GM23338 (cell line): ENCODE data around the gene CEP192.

ENCODE experiments used
- CREB1 ChIP-seq: fragments of 250-450 bp; sonication (Bioruptor Pico); IDR thresholded peaks from 2 replicates; pipeline ENCODE4 v1.5.0; 2020; ENCODE audit warnings: low read depth, mild to moderate bottlenecking, moderate library complexity
- EZH2 ChIP-seq: fragments of 200-600 bp; sonication (generic); IDR thresholded peaks from one replicate; pipeline ENCODE4 v1.8.0; 2017; ENCODE audit warnings: antibody characterized with exemption, mild to moderate bottlenecking, low read depth; ENCODE audit not compliant: unreplicated experiment
- EZH2phosphoT487 ChIP-seq: fragments of 200-600 bp; sonication (generic); IDR thresholded peaks from one replicate; pipeline ENCODE4 v1.8.1; 2018; ENCODE audit warnings: antibody characterized with exemption; ENCODE audit not compliant: unreplicated experiment
- JUNB ChIP-seq: IDR thresholded peaks from one replicate; pipeline ENCODE4 v1.6.1; 2016; ENCODE audit warnings: antibody characterized with exemption; ENCODE audit not compliant: unreplicated experiment
- POLR2AphosphoS5 ChIP-seq: IDR thresholded peaks from 2 replicates; pipeline ENCODE4 v1.6.1; 2016; ENCODE audit warnings: antibody characterized with exemption, low read depth
- ZNF331 ChIP-seq: fragments of 250-450 bp; sonication (Bioruptor Pico); IDR thresholded peaks from 2 replicates; pipeline ENCODE4 v1.5.0; 2020; ENCODE audit warnings: low read depth, mild to moderate bottlenecking, moderate library complexity
- TF ChIP-seq, protein P1 (sequence below), 2 experiments: fragments of 200-600 bp in 1 of 2; sonication (generic) in 1 of 2; conservative IDR thresholded peaks; 2 replicates each; pipeline versions ENCODE4 v1.5.1 to v1.6.1; 2016 to 2017; ENCODE audit warnings: antibody characterized with exemption in 2 of 2, low read depth in 2 of 2, mild to moderate bottlenecking in 2 of 2, moderate library complexity in 1 of 2
- TF ChIP-seq, protein P2 (sequence below): fragments of 250-450 bp; sonication (Bioruptor Pico); IDR thresholded peaks from 2 replicates; pipeline ENCODE4 v1.5.0; 2020; ENCODE audit warnings: mild to moderate bottlenecking, moderate library complexity
- TF ChIP-seq, protein P3 (sequence below): IDR thresholded peaks from one replicate; pipeline ENCODE4 v1.6.1; 2018; ENCODE audit warnings: antibody characterized with exemption; ENCODE audit not compliant: unreplicated experiment

DNA sequence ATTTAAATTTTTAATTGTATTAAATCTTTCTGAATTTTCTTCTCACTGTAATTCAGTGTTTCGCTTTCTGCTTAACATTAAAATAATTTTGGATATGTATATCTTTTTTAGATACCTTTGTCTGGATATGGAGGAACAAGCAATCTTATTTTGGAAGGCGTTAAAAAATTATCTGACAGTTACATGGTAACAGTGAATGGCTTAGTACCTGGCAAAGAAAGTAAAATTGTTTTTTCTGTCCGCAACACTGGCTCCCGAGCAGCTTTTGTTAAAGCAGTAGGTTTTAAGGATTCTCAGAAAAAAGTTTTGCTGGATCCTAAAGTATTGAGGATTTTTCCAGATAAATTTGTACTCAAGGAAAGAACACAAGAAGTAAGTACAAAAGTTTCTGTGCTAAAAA lies 95.7 kb downstream of the CEP192 start:
- TF ChIP-seq, protein P1, sequence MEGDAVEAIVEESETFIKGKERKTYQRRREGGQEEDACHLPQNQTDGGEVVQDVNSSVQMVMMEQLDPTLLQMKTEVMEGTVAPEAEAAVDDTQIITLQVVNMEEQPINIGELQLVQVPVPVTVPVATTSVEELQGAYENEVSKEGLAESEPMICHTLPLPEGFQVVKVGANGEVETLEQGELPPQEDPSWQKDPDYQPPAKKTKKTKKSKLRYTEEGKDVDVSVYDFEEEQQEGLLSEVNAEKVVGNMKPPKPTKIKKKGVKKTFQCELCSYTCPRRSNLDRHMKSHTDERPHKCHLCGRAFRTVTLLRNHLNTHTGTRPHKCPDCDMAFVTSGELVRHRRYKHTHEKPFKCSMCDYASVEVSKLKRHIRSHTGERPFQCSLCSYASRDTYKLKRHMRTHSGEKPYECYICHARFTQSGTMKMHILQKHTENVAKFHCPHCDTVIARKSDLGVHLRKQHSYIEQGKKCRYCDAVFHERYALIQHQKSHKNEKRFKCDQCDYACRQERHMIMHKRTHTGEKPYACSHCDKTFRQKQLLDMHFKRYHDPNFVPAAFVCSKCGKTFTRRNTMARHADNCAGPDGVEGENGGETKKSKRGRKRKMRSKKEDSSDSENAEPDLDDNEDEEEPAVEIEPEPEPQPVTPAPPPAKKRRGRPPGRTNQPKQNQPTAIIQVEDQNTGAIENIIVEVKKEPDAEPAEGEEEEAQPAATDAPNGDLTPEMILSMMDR (conservative IDR thresholded peaks at IDR 0.05; ENCODE audit: low read depth in 2 of 2): no peak
- TF ChIP-seq POLR2AphosphoS5: no peak
- no peak for TF ChIP-seq EZH2phosphoT487
- no peak for TF ChIP-seq EZH2
- TF ChIP-seq CREB1 (CRISPR knock-in tag): no peak
- TF ChIP-seq, protein P2, sequence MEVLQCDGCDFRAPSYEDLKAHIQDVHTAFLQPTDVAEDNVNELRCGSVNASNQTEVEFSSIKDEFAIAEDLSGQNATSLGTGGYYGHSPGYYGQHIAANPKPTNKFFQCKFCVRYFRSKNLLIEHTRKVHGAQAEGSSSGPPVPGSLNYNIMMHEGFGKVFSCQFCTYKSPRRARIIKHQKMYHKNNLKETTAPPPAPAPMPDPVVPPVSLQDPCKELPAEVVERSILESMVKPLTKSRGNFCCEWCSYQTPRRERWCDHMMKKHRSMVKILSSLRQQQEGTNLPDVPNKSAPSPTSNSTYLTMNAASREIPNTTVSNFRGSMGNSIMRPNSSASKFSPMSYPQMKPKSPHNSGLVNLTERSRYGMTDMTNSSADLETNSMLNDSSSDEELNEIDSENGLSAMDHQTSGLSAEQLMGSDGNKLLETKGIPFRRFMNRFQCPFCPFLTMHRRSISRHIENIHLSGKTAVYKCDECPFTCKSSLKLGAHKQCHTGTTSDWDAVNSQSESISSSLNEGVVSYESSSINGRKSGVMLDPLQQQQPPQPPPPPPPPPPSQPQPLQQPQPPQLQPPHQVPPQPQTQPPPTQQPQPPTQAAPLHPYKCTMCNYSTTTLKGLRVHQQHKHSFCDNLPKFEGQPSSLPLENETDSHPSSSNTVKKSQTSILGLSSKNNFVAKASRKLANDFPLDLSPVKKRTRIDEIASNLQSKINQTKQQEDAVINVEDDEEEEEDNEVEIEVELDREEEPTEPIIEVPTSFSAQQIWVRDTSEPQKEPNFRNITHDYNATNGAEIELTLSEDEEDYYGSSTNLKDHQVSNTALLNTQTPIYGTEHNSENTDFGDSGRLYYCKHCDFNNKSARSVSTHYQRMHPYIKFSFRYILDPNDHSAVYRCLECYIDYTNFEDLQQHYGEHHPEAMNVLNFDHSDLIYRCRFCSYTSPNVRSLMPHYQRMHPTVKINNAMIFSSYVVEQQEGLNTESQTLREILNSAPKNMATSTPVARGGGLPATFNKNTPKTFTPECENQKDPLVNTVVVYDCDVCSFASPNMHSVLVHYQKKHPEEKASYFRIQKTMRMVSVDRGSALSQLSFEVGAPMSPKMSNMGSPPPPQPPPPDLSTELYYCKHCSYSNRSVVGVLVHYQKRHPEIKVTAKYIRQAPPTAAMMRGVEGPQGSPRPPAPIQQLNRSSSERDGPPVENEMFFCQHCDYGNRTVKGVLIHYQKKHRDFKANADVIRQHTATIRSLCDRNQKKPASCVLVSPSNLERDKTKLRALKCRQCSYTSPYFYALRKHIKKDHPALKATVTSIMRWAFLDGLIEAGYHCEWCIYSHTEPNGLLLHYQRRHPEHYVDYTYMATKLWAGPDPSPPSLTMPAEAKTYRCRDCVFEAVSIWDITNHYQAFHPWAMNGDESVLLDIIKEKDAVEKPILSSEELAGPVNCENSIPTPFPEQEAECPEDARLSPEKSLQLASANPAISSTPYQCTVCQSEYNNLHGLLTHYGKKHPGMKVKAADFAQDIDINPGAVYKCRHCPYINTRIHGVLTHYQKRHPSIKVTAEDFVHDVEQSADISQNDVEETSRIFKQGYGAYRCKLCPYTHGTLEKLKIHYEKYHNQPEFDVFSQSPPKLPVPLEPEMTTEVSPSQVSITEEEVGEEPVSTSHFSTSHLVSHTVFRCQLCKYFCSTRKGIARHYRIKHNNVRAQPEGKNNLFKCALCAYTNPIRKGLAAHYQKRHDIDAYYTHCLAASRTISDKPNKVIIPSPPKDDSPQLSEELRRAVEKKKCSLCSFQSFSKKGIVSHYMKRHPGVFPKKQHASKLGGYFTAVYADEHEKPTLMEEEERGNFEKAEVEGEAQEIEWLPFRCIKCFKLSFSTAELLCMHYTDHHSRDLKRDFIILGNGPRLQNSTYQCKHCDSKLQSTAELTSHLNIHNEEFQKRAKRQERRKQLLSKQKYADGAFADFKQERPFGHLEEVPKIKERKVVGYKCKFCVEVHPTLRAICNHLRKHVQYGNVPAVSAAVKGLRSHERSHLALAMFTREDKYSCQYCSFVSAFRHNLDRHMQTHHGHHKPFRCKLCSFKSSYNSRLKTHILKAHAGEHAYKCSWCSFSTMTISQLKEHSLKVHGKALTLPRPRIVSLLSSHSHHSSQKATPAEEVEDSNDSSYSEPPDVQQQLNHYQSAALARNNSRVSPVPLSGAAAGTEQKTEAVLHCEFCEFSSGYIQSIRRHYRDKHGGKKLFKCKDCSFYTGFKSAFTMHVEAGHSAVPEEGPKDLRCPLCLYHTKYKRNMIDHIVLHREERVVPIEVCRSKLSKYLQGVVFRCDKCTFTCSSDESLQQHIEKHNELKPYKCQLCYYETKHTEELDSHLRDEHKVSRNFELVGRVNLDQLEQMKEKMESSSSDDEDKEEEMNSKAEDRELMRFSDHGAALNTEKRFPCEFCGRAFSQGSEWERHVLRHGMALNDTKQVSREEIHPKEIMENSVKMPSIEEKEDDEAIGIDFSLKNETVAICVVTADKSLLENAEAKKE (CRISPR knock-in tag): no peak
- no peak for TF ChIP-seq ZNF331
- TF ChIP-seq, protein P3, sequence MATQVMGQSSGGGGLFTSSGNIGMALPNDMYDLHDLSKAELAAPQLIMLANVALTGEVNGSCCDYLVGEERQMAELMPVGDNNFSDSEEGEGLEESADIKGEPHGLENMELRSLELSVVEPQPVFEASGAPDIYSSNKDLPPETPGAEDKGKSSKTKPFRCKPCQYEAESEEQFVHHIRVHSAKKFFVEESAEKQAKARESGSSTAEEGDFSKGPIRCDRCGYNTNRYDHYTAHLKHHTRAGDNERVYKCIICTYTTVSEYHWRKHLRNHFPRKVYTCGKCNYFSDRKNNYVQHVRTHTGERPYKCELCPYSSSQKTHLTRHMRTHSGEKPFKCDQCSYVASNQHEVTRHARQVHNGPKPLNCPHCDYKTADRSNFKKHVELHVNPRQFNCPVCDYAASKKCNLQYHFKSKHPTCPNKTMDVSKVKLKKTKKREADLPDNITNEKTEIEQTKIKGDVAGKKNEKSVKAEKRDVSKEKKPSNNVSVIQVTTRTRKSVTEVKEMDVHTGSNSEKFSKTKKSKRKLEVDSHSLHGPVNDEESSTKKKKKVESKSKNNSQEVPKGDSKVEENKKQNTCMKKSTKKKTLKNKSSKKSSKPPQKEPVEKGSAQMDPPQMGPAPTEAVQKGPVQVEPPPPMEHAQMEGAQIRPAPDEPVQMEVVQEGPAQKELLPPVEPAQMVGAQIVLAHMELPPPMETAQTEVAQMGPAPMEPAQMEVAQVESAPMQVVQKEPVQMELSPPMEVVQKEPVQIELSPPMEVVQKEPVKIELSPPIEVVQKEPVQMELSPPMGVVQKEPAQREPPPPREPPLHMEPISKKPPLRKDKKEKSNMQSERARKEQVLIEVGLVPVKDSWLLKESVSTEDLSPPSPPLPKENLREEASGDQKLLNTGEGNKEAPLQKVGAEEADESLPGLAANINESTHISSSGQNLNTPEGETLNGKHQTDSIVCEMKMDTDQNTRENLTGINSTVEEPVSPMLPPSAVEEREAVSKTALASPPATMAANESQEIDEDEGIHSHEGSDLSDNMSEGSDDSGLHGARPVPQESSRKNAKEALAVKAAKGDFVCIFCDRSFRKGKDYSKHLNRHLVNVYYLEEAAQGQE: no peak
- TF ChIP-seq JUNB: no peak
